ENCODE data around the gene RAB18.

RAB18 gene

DNA sequence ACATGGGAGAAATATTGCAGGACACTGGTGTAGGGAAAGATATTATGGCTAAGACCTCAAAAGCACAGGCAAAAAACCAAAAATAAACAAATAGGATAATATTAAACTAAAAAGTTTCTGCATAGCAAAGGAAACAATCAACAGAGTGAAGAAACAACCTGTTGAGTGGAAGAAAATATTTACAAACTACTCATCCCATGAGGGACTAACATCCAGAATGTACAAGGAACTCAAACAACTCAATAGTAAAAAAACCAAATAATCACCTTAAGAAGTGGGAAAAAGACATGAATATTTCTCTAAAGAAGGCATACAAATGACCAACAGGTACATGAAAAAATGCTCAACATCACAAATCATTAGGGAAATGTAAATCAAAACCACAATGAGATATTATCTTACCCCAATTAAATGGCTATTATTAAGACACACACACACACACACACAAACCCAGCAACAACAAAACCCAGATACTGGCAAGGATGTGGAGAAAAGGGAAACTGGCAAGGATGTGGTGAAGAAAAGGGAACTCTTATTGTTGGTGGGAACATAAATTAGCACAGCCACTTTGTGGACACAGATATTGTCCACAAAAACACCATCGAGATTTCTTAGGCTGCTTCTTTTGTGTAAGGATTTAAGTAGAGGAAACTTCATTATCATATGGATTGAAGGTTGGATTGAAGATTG, 9.8 kb upstream of the RAB18 start:
- H3K27ac ChIP-seq (ENCODE audit: low read depth, low read length): no peak overlapping the region
- H3K36me3 ChIP-seq (ENCODE audit: low read length): no peaks in the 10 kb centered on the region
- TF ChIP-seq, protein P1, sequence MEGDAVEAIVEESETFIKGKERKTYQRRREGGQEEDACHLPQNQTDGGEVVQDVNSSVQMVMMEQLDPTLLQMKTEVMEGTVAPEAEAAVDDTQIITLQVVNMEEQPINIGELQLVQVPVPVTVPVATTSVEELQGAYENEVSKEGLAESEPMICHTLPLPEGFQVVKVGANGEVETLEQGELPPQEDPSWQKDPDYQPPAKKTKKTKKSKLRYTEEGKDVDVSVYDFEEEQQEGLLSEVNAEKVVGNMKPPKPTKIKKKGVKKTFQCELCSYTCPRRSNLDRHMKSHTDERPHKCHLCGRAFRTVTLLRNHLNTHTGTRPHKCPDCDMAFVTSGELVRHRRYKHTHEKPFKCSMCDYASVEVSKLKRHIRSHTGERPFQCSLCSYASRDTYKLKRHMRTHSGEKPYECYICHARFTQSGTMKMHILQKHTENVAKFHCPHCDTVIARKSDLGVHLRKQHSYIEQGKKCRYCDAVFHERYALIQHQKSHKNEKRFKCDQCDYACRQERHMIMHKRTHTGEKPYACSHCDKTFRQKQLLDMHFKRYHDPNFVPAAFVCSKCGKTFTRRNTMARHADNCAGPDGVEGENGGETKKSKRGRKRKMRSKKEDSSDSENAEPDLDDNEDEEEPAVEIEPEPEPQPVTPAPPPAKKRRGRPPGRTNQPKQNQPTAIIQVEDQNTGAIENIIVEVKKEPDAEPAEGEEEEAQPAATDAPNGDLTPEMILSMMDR (IDR thresholded peaks at IDR 0.05; ENCODE audit: insufficient read depth, low read length, poor library complexity, severe bottlenecking): no peak
- TF ChIP-seq EZH2phosphoT487 (conservative IDR thresholded peaks at IDR 0.05; ENCODE audit: low read length): no peak
- no peak overlapping the region for H3K4me3 ChIP-seq (ENCODE audit: insufficient read depth, low read length, poor library complexity, severe bottlenecking)
- H2AFZ ChIP-seq (ENCODE audit: low read depth, low read length, severe bottlenecking): no peak overlapping the region
- no peak overlapping the region for H3K4me2 ChIP-seq (ENCODE audit: low read depth, low read length, poor library complexity, severe bottlenecking)
- peaks cover 4% of the 10 kb centered on the region; the same call in 1 of the 2 replicates for H3K27me3 ChIP-seq (ENCODE audit: low read length)
- H3K9ac ChIP-seq (ENCODE audit: low read length): no peak overlapping the region
- no peaks in the 10 kb centered on the region for H3K79me2 ChIP-seq (ENCODE audit: insufficient read depth, low read length)
- H4K20me1 ChIP-seq (ENCODE audit: low read depth, low read length): no peaks in the 10 kb centered on the region
- no peaks in the 10 kb centered on the region for H3K9me2 ChIP-seq (replicated peaks; ENCODE audit: insufficient read depth, low read length)
- no peaks in the 10 kb centered on the region for H3F3A ChIP-seq (ENCODE audit: insufficient read depth)
- peaks cover 18% of the 10 kb centered on the region; the same call in 1 of the 2 replicates for H3K9me3 ChIP-seq (ENCODE audit: insufficient read depth, low read length)

- Histone ChIP-seq H3F3A (ENCODE audit: insufficient read depth) (no peaks in the 10 kb centered on the region), H4K20me1 (ENCODE audit: low read depth, low read length) (no peaks in the 10 kb centered on the region), H3K4me3 (ENCODE audit: insufficient read depth, low read length, poor library complexity, severe bottlenecking) (no peak overlapping the region), H3K9me2 (replicated peaks; ENCODE audit: insufficient read depth, low read length) (no peaks in the 10 kb centered on the region), H3K79me2 (ENCODE audit: insufficient read depth, low read length) (no peaks in the 10 kb centered on the region), H3K9ac (ENCODE audit: low read length) (no peak overlapping the region), H3K4me2 (ENCODE audit: low read depth, low read length, poor library complexity, severe bottlenecking) (no peak overlapping the region), H2AFZ (ENCODE audit: low read depth, low read length, severe bottlenecking) (no peak overlapping the region), H3K27me3 (ENCODE audit: low read length) (peaks cover 4% of the 10 kb centered on the region; the same call in 1 of the 2 replicates), H3K36me3 (ENCODE audit: low read length) (no peaks in the 10 kb centered on the region), H3K27ac (ENCODE audit: low read depth, low read length) (no peak overlapping the region), H3K9me3 (ENCODE audit: insufficient read depth, low read length) (peaks cover 11% of the 10 kb centered on the region; the same call in 1 of the 2 replicates)
- TF ChIP-seq EZH2phosphoT487 (conservative IDR thresholded peaks at IDR 0.05; ENCODE audit: low read length): no peak
- TF ChIP-seq, protein P1 (IDR thresholded peaks at IDR 0.05; ENCODE audit: insufficient read depth, low read length, poor library complexity, severe bottlenecking): no peak
Observed at GRCh38 chr10:27496137-27496536, 8.0 kb upstream of the RAB18 start.

- no peak overlapping the region for H3K4me3 ChIP-seq (ENCODE audit: insufficient read depth, low read length, poor library complexity, severe bottlenecking)
- H3K9ac ChIP-seq (ENCODE audit: low read length): no peak overlapping the region
- H3K9me3 ChIP-seq (ENCODE audit: insufficient read depth, low read length): no peaks in the 10 kb centered on the region
- no peak overlapping the region for H2AFZ ChIP-seq (ENCODE audit: low read depth, low read length, severe bottlenecking)
- no peaks in the 10 kb centered on the region for H3K27me3 ChIP-seq (ENCODE audit: low read length)
- H3K36me3 ChIP-seq (ENCODE audit: low read length): no peaks in the 10 kb centered on the region
- no peaks in the 10 kb centered on the region for H3K9me2 ChIP-seq (replicated peaks; ENCODE audit: insufficient read depth, low read length)
- H3K27ac ChIP-seq (ENCODE audit: low read depth, low read length): no peak overlapping the region
- H3F3A ChIP-seq (ENCODE audit: insufficient read depth): 0 out of 2 replicates have a peak, but pooled peaks cover 4% of the 10 kb centered on the region
- TF ChIP-seq EZH2phosphoT487 (conservative IDR thresholded peaks at IDR 0.05; ENCODE audit: low read length): no peak
- TF ChIP-seq, protein P1 (IDR thresholded peaks at IDR 0.05; ENCODE audit: insufficient read depth, low read length, poor library complexity, severe bottlenecking): no peak
- no peak overlapping the region for H3K4me2 ChIP-seq (ENCODE audit: low read depth, low read length, poor library complexity, severe bottlenecking)
- H3K79me2 ChIP-seq (ENCODE audit: insufficient read depth, low read length): peaks cover 9% of the 10 kb centered on the region
- H4K20me1 ChIP-seq (ENCODE audit: low read depth, low read length): 0 out of 2 replicates have a peak, but pooled peaks cover 3% of the 10 kb centered on the region
Observed at GRCh38 chr10:27500096-27500495, 4.0 kb upstream of the RAB18 start.
